ENCODE results near the gene NPB. TPM values are rescaled to one million over a fixed set of nuclear protein-coding genes. Genes with fewer than 3 reads are reported as not detected.
A peak's percentile ranks its signal among the peaks of the same experiment; 100 is the strongest.

The NPB gene
- total and polyA plus RNA-seq, 11 donors = 0.13 to 1.2 (median 0.50) TPM; not detected in 1

DNA sequence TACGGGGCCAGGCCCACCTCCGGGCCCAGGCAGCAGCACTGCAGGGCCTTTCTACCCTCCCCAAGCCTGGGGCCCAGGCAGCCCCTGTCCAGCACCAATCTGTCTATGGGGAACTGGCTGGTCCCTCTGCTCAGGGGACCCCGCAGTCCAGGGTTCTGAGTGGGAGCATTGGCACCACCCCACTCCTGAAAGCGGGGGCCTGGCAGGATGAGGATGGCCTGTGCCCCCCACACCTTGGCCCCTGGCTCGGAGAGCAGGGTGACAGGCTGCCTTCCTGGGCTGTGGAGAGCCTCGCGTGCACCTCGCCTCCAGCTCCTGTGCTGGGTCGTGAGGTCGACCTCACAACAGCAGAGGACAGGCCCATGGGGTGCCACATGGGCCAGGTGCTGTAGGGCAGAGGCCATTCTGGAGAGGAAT is 1.4 kb downstream of the NPB start:
- intact Hi-C loops (cut with DNase I) = no loop called here
- H3K27ac ChIP-seq = no peak overlapping the region
- H3K4me3 ChIP-seq = no peak overlapping the region
- ATAC-seq = no peak
- H3K4me1 ChIP-seq = peaks cover 0 to 15% (median 7%) of the 10 kb centered on the region in 12 donors
- peak in 2 of 5 donors; percentile 19 to 40 for DNase-seq
- H3K36me3 ChIP-seq = peaks cover 0 to 61% (median 24%) of the 10 kb centered on the region in 9 donors
- peaks cover 0 to 19% (median 0%) of the 10 kb centered on the region in 9 donors for H3K27me3 ChIP-seq
- TF ChIP-seq POLR2A (IDR thresholded peaks at IDR 0.05) = no peak
- TF ChIP-seq, protein P1, sequence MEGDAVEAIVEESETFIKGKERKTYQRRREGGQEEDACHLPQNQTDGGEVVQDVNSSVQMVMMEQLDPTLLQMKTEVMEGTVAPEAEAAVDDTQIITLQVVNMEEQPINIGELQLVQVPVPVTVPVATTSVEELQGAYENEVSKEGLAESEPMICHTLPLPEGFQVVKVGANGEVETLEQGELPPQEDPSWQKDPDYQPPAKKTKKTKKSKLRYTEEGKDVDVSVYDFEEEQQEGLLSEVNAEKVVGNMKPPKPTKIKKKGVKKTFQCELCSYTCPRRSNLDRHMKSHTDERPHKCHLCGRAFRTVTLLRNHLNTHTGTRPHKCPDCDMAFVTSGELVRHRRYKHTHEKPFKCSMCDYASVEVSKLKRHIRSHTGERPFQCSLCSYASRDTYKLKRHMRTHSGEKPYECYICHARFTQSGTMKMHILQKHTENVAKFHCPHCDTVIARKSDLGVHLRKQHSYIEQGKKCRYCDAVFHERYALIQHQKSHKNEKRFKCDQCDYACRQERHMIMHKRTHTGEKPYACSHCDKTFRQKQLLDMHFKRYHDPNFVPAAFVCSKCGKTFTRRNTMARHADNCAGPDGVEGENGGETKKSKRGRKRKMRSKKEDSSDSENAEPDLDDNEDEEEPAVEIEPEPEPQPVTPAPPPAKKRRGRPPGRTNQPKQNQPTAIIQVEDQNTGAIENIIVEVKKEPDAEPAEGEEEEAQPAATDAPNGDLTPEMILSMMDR (IDR thresholded peaks at IDR 0.05) = no peak
- H3K9me3 ChIP-seq = no peaks in the 10 kb centered on the region
- WGBS, 4 donors = 93 to 100% (median 95%) methylated on average over 1 to 10 of the region's 10 CpGs

GRCh38 chr17:81903896-81904599 is 2.0 kb downstream of the NPB start:
- WGBS, 4 donors = 92 to 94% (median 94%) methylated on average over 17 to 24 of the region's 24 CpGs
- intact Hi-C loops (cut with DNase I) = no loop called here
- TF ChIP-seq, protein P1 (IDR thresholded peaks at IDR 0.05) = no peak
- no peak for TF ChIP-seq POLR2A (IDR thresholded peaks at IDR 0.05)
- peaks cover 0 to 15% (median 7%) of the 10 kb centered on the region in 12 donors for H3K4me1 ChIP-seq
- H3K36me3 ChIP-seq = peaks cover 0 to 58% (median 18%) of the 10 kb centered on the region in 9 donors
- ATAC-seq (no peak), DNase-seq (peak in 3 of 5 donors; percentile 17 to 33 (median 20))
- H3K4me3 ChIP-seq = no peak overlapping the region
- no peak overlapping the region for H3K27ac ChIP-seq
- no peaks in the 10 kb centered on the region for H3K9me3 ChIP-seq
- peaks cover 0 to 19% (median 0%) of the 10 kb centered on the region in 9 donors for H3K27me3 ChIP-seq

DNA sequence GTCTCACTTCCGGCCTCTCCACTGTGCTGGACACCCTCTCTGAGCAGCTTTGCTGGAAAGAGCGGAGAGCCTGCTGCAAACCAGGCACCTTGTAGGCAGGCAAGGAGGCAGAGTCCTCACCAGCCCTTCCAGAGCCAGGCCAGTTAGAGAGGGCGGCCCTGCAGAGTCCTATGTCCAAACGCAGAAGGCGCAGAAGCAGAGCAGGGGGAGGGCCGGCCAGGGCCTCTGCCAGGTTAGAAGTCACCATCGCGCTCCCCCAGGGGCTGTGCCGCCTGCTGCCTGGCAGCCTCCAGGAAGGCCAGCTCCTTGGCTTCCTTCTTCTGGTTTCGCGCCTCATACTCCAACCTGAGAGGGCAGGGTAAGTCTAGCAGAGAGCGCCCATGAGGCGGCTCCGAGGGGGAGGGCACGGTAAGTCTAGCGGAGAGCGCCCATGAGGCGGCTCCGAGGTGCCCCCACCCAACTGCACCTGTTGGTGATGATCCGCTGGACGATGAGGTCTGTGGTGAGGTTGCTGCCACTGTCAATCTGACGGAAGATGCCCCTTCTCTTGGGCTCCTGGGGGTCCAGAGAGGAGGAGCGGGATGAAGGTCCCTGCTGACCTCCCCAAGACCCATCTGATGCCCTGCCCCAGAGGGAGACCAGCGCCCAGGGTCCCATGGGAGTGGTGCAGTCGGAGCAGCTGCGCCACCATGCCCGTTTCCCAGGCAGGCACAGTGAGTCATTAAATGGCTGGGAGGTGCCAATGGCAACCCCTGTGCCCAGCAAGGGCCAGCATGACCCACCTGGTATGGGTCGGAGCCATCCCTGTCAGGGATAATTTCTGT is 2.8 kb downstream of the NPB start:
- 90 to 96% (median 92%) methylated on average over 18 to 28 of the region's 28 CpGs for WGBS, 4 donors
- Histone ChIP-seq H3K36me3 (peaks cover 0 to 53% (median 10%) of the 10 kb centered on the region in 9 donors), H3K27ac (no peak overlapping the region), H3K4me3 (no peak overlapping the region), H3K9me3 (no peaks in the 10 kb centered on the region), H3K4me1 (peaks cover 1 to 20% (median 7%) of the 10 kb centered on the region in 12 donors), H3K27me3 (peaks cover 0 to 19% (median 0%) of the 10 kb centered on the region in 9 donors)
- no peak for TF ChIP-seq POLR2A (IDR thresholded peaks at IDR 0.05)
- TF ChIP-seq, protein P1 (IDR thresholded peaks at IDR 0.05) = no peak
- DNase-seq (peak in 1 of 5 donors; percentile 53), ATAC-seq (no peak)
- intact Hi-C loops (cut with DNase I) = no loop called here

DNA sequence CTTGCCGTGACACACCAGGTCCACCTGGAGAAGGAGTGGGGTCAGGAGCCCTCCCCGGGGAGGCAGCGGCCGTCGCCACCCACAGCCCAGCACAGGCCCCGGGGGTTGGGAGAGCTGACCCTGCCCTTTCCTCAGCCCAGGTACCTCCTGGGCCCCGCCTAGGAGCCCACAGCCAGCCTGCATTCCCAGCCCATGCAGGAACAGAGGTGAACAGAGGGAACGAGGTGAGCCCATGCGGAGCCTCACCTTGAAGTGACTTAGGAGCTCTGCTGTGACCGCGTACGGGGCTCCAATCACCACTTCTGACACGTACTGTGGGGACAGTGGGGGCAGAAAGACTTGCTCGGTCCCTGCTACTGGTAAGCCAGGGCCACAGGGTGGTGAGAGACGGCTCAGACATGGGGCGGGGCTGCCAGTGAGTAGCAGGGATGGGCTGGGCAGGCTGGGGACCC is 3.4 kb downstream of the NPB start:
- intact Hi-C loops (cut with DNase I) = no loop called here
- TF ChIP-seq, protein P1 (IDR thresholded peaks at IDR 0.05) = no peak
- no peak for TF ChIP-seq POLR2A (IDR thresholded peaks at IDR 0.05)
- H3K4me1 ChIP-seq = peaks cover 7 to 26% (median 14%) of the 10 kb centered on the region in 12 donors
- H3K27me3 ChIP-seq = peaks cover 0 to 19% (median 0%) of the 10 kb centered on the region in 9 donors
- no peaks in the 10 kb centered on the region for H3K9me3 ChIP-seq
- no peak overlapping the region for H3K27ac ChIP-seq
- ATAC-seq (no peak), DNase-seq (peak in 1 of 5 donors; percentile 58)
- no peak overlapping the region for H3K4me3 ChIP-seq
- peaks cover 0 to 46% (median 4%) of the 10 kb centered on the region in 9 donors for H3K36me3 ChIP-seq
- 93 to 96% (median 95%) methylated on average over 12 to 16 of the region's 16 CpGs for WGBS, 4 donors

All from heart left ventricle (tissue), 16 donors.